ENCODE data around the gene CCL26. TPM values are rescaled to one million over a fixed set of nuclear protein-coding genes. Genes with fewer than 3 reads are reported as not detected.
"Not testable (repeated sequence)": the region's sequence is repeated elsewhere in the genome, so short reads cannot be mapped to it uniquely, and the experiment has no call there.

The CCL26 gene
- polyA plus RNA-seq, 1 experiment = 0.26 TPM

DNA sequence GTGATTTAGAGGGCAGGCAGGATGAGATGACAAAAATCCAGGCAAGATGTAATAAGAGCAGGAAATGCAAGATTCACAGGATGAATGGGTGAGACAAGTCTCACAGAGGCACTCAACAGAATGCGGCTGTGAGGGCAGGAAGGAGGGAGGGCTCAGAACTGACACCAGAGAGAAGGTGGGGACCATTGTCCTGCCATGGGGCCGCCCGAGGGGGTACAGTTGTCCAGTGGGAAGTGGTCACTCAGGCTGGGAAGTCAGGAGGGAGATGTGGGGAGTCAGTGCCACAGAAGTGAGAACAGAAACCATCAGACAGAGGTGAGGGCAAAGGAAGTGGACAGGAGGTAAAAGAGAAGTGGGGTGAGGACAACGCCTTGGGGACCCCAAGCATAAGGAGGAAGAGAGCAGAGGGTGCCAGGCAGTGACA is 42.1 kb downstream of the CCL26 start:
- Histone ChIP-seq H3K36me3 (ENCODE audit: control insufficient read depth, insufficient read depth, low read length) (no peaks in the 10 kb centered on the region), H3K27me3 (ENCODE audit: control insufficient read depth, insufficient read depth, low read length) (no peaks in the 10 kb centered on the region), H3K4me3 (ENCODE audit: low read depth, low read length) (no peak overlapping the region)
- TF ChIP-seq CTCF (IDR thresholded peaks at IDR 0.05; ENCODE audit: insufficient read depth, low read depth, low read length) = no peak
- ChIA-PET CTCF (interaction anchor here (1.9 kb wide), 1 partner anchor 10 kb away, joined by 4 read pairs; no protein-coding TSS in a partner anchor), POLR2A (no interaction called here)
- DNase-seq (ENCODE audit: low read depth) = no peak

DNA sequence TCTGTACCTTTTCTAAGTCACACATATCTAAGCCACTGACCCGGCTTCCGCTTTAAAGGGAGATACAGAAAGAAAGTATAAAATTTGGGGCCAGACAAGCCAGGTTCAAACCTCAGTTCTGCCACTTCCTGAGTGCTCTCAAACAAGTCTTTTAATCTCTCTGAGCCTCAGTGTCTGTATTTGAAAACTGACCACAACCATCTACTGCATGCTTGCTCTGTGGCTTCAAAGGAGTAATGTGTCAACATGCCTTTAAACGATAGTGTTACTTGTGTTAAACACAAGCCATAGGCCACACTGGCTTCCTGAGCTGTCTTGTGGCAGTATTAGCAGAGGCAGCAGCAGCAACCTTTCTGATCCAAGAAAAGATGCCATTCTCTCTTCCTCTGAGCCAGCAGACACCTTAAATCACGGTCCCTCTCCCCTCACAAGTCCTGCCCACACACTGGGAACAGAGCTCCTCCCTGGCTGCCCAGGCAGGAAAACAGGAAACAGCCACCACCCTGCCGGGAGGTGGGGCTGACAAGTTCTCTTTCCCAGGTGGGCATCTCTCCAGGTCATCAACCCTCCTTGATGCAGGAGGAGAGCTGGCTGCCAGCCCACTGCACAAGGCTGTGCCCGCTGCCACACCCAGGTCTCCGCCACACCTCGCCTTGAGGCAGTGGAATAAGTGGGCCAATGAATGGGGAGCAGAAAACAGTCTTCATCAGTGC is 44.0 kb downstream of the CCL26 start:
- CTCF ChIA-PET = interaction anchor here (1.0 to 1.1 kb wide), 2 partner anchors 9 to 12 kb away, joined by 3 read pairs; no protein-coding TSS in a partner anchor
- no peaks in the 10 kb centered on the region for H3K36me3 ChIP-seq (ENCODE audit: control insufficient read depth, insufficient read depth, low read length)
- TF ChIP-seq CTCF (IDR thresholded peaks at IDR 0.05; ENCODE audit: insufficient read depth, low read depth, low read length) = no peak
- no peaks in the 10 kb centered on the region for H3K27me3 ChIP-seq (ENCODE audit: control insufficient read depth, insufficient read depth, low read length)
- DNase-seq (ENCODE audit: low read depth) = no peak
- H3K4me3 ChIP-seq (ENCODE audit: low read depth, low read length) = no peak overlapping the region
- POLR2A ChIA-PET = interaction anchor here (0.6 kb wide), 1 partner anchor 163 kb away, joined by 4 read pairs; no protein-coding TSS in a partner anchor

GRCh38 chr7:75727351-75727750 is 44.7 kb downstream of the CCL26 start:
- H3K36me3 ChIP-seq (ENCODE audit: control insufficient read depth, insufficient read depth, low read length); DNase-seq (ENCODE audit: low read depth); H3K27me3 ChIP-seq (ENCODE audit: control insufficient read depth, insufficient read depth, low read length); POLR2A ChIA-PET; H3K4me3 ChIP-seq (ENCODE audit: low read depth, low read length): not testable (repeated sequence)
- CTCF ChIA-PET = interaction anchor here (1.0 to 1.1 kb wide), 2 partner anchors 10 to 12 kb away, joined by 3 read pairs; no protein-coding TSS in a partner anchor

DNA sequence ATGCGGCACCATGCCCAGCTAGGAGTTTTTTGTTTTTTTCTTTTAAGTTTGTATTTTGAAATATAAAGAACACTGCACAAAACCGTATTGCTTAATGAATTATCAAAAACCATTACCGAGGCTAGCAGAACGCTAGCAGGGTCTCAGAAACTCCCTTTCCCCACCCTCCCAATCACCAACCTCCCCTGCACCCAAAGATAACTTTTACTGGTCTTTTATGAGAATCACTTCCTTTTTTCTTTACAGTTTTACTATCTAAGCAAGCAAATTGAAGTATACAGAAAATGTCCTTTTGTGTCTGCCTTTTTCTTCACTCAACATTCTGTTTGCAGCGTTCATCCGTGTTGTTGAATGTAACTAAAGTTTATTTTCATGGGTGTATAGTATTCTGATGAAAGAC is 46.7 kb downstream of the CCL26 start:
- Histone ChIP-seq H3K36me3 (ENCODE audit: control insufficient read depth, insufficient read depth, low read length) (no peaks in the 10 kb centered on the region), H3K4me3 (ENCODE audit: low read depth, low read length) (no peak overlapping the region), H3K27me3 (ENCODE audit: control insufficient read depth, insufficient read depth, low read length) (no peaks in the 10 kb centered on the region)
- ChIA-PET CTCF (interaction anchor here (1.0 kb wide), 1 partner anchor 174 kb away, joined by 3 read pairs; no protein-coding TSS in a partner anchor), POLR2A (no interaction called here)
- TF ChIP-seq CTCF (IDR thresholded peaks at IDR 0.05; ENCODE audit: insufficient read depth, low read depth, low read length) = no peak
- no peak for DNase-seq (ENCODE audit: low read depth)

DNA sequence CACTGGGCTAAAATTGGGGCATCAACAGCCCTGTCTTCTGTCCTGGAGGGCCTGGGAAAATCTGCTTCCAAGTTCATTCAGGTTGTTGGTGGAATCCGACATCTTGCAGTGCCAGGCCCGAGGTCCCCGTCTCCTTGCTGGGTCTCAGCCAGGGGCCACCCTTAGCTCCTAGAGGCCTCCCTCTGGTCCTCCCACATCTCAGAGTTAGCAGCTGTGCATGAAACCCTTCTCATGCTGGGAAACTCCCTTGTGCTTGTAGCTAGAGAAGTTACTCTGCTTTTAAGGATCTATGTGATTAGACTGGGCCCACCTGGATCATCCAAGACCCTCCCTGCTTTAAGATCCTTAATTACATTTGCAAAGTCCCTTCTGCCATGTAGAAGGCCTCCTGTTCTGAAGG is 48.6 kb downstream of the CCL26 start:
- H3K36me3 ChIP-seq (ENCODE audit: control insufficient read depth, insufficient read depth, low read length) = no peaks in the 10 kb centered on the region
- ChIA-PET CTCF (interaction anchor here (0.7 kb wide), 1 partner anchor 38 kb away, joined by 3 read pairs; no protein-coding TSS in a partner anchor), POLR2A (no interaction called here)
- no peaks in the 10 kb centered on the region for H3K27me3 ChIP-seq (ENCODE audit: control insufficient read depth, insufficient read depth, low read length)
- TF ChIP-seq CTCF (IDR thresholded peaks at IDR 0.05; ENCODE audit: insufficient read depth, low read depth, low read length) = no peak
- DNase-seq (ENCODE audit: low read depth) = no peak
- H3K4me3 ChIP-seq (ENCODE audit: low read depth, low read length) = no peak overlapping the region
